Cardiac fibroblast (primary cell): ENCODE results near the gene ZDHHC11B.

ENCODE experiments used
- DNase-seq, 2 donors: peaks; one replicate each; pipeline versions ENCODE4 v3.0.0 to v3.0.0-alpha.2; 2010; ENCODE audit warnings: low read depth in 2 of 2
- H3K4me3 ChIP-seq, 2 donors: replicated peaks in 1 of 2; 1 replicate in 1 of 2; 2 replicates in 1 of 2; pipeline ENCODE4 v1.5.1; 2011; ENCODE audit warnings: low read depth in 2 of 2, low read length in 2 of 2, mild to moderate bottlenecking in 2 of 2, moderate library complexity in 1 of 2
- CTCF ChIP-seq: IDR thresholded peaks from one replicate; pipeline ENCODE4 v1.5.1; 2011; ENCODE audit warnings: low read depth, mild to moderate bottlenecking, low read length, inconsistent platforms

Gene ZDHHC11B

GRCh38 chr5:676699-677076 is 107.8 kb downstream of the ZDHHC11B start:
- H3K4me3 ChIP-seq = no peak overlapping the region
- TF ChIP-seq CTCF = no peak
- no peak for DNase-seq

GRCh38 chr5:675871-676698 is 108.4 kb downstream of the ZDHHC11B start:
- no peak for TF ChIP-seq CTCF
- DNase-seq = no peak
- H3K4me3 ChIP-seq = no peak overlapping the region

- no peak overlapping the region for H3K4me3 ChIP-seq
- no peak for TF ChIP-seq CTCF
- DNase-seq = no peak
Measured at GRCh38 chr5:675111-675870, 109.2 kb downstream of the ZDHHC11B start.

- H3K4me3 ChIP-seq = no peak overlapping the region
- no peak for TF ChIP-seq CTCF
- DNase-seq = no peak
Measured at GRCh38 chr5:674630-675011, 109.9 kb downstream of the ZDHHC11B start.

- H3K4me3 ChIP-seq = no peak overlapping the region
- no peak for DNase-seq
- TF ChIP-seq CTCF = no peak
Measured at GRCh38 chr5:673831-674629, 110.5 kb downstream of the ZDHHC11B start.

- no peak for DNase-seq
- no peak for TF ChIP-seq CTCF
- no peak overlapping the region for H3K4me3 ChIP-seq
Measured at GRCh38 chr5:673161-673830, 111.2 kb downstream of the ZDHHC11B start.
